ENCODE results near the gene ESPN. TPM values are rescaled to one million over a fixed set of nuclear protein-coding genes. Genes with fewer than 3 reads are reported as not detected.

Gene ESPN
- total and polyA plus RNA-seq, 12 donors, result 0.12 to 0.51 (median 0.25) TPM; not detected in 5

GRCh38 chr1:6384135-6384534 is 40.4 kb upstream of the ESPN start:
- H3K4me1 ChIP-seq, result peaks cover 0 to 17% (median 6%) of the 10 kb centered on the region in 9 donors
- intact Hi-C loops (cut with DNase I), result no loop called here

DNA sequence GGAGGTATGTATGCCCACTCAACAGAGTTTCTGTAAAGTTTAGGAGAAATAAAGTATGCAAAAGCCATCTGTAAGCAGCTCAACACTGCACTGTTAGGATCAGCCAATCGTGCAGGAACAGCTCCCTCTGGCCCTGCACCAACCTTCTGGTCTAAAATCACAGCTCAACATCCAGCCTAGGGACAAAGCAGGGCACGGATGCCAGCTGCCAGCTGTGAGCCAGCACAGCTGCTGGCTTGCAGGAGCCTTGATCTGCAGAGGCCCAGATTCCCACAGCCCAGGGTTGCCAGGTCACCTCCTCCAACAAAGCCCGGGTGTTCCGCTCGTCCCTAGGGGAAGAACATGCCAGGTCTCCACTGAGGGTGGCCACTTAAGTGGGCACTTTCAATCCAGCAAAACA is 39.6 kb upstream of the ESPN start:
- no peaks in the 10 kb centered on the region for H3K36me3 ChIP-seq
- DNase-seq, result peak in 1 of 2 donors; percentile 30
- 52 to 58% methylated on average over 4 to 5 of the region's 5 CpGs for WGBS, 2 donors
- H3K9me3 ChIP-seq, result peaks cover 0 to 9% (median 0%) of the 10 kb centered on the region in 11 donors
- H3K27me3 ChIP-seq, result no peaks in the 10 kb centered on the region
- ATAC-seq, result peak; percentile 31 to 83 (median 66)
- TF ChIP-seq, protein P1, sequence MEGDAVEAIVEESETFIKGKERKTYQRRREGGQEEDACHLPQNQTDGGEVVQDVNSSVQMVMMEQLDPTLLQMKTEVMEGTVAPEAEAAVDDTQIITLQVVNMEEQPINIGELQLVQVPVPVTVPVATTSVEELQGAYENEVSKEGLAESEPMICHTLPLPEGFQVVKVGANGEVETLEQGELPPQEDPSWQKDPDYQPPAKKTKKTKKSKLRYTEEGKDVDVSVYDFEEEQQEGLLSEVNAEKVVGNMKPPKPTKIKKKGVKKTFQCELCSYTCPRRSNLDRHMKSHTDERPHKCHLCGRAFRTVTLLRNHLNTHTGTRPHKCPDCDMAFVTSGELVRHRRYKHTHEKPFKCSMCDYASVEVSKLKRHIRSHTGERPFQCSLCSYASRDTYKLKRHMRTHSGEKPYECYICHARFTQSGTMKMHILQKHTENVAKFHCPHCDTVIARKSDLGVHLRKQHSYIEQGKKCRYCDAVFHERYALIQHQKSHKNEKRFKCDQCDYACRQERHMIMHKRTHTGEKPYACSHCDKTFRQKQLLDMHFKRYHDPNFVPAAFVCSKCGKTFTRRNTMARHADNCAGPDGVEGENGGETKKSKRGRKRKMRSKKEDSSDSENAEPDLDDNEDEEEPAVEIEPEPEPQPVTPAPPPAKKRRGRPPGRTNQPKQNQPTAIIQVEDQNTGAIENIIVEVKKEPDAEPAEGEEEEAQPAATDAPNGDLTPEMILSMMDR (IDR thresholded peaks at IDR 0.05), result no peak
- peak overlapping the region in 2 of 10 donors; percentile 18 to 37 for H3K27ac ChIP-seq
- peaks cover 0 to 17% (median 6%) of the 10 kb centered on the region in 9 donors for H3K4me1 ChIP-seq
- no peak overlapping the region for H3K4me3 ChIP-seq
- intact Hi-C loops (cut with DNase I), result no loop called here

More at GRCh38 chr1:6384135-6384534, 40.4 kb upstream of the ESPN start:
- Histone ChIP-seq H3K4me3 (no peak overlapping the region), H3K9me3 (peaks cover 0 to 11% (median 0%) of the 10 kb centered on the region in 11 donors), H3K36me3 (no peaks in the 10 kb centered on the region), H3K27ac (no peak overlapping the region), H3K27me3 (no peaks in the 10 kb centered on the region)
- 100% methylated on average over 1 of the region's 1 CpG for WGBS, 2 donors
- no peak for DNase-seq
- no peak for ATAC-seq
- TF ChIP-seq, protein P1 (IDR thresholded peaks at IDR 0.05), result no peak

DNA sequence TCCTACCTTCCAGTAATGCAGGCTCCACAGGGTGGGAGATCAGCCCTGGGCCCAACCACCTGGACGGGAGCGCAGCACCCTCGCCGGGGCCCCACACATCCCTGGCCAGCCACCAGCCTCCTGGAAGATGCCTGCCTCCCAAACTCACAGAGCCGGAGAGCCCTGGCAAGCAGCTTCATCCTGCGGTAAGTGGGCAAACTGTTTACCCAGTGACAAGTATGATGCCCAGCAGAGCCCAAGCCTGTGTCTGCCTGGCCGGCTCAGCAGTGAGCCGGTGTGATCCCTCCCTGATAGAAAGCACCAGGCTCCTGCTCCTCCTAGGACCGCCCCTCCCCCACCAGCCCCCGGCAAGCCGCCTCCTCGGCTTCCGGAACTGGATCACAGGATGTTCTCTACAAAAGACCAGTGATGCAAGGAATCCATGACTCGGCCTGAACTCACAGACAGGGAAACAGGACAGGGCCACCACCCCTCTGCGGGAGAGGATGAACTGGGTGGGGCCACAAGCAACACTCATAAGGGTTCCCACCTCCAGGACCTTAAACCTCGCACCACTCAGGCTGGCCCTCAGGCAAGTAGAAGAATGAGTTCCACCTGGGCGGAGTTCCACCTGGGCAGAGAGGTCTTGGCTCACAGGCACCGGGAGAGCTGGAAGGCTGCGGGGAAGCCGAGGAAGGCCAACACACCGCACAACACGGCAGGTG is 38.9 kb upstream of the ESPN start:
- peaks cover 0 to 5% (median 0%) of the 10 kb centered on the region in 11 donors for H3K9me3 ChIP-seq
- no peaks in the 10 kb centered on the region for H3K36me3 ChIP-seq
- ATAC-seq, result peak; percentile 34 to 92 (median 81)
- intact Hi-C loops (cut with DNase I), result no loop called here
- H3K4me3 ChIP-seq, result no peak overlapping the region
- TF ChIP-seq, protein P1 (IDR thresholded peaks at IDR 0.05), result no peak
- H3K27ac ChIP-seq, result peak overlapping the region in 4 of 10 donors; percentile 18 to 37 (median 26)
- peak in 1 of 2 donors; percentile 28 for DNase-seq
- no peaks in the 10 kb centered on the region for H3K27me3 ChIP-seq
- WGBS, 2 donors, result 61% methylated on average over 22 of the region's 22 CpGs
- peaks cover 0 to 17% (median 6%) of the 10 kb centered on the region in 9 donors for H3K4me1 ChIP-seq

- H3K4me3 ChIP-seq, result no peak overlapping the region
- DNase-seq (no peak), ATAC-seq (no peak)
- H3K36me3 ChIP-seq, result no peaks in the 10 kb centered on the region
- peaks cover 0 to 5% (median 0%) of the 10 kb centered on the region in 11 donors for H3K9me3 ChIP-seq
- H3K4me1 ChIP-seq, result peaks cover 0 to 17% (median 6%) of the 10 kb centered on the region in 9 donors
- TF ChIP-seq, protein P1 (IDR thresholded peaks at IDR 0.05), result no peak
- intact Hi-C loops (cut with DNase I), result no loop called here
- no peaks in the 10 kb centered on the region for H3K27me3 ChIP-seq
- peak overlapping the region in 1 of 10 donors; percentile 19 for H3K27ac ChIP-seq
- 83 to 85% methylated on average over 10 of the region's 10 CpGs for WGBS, 2 donors
Measured at GRCh38 chr1:6386371-6386949, 38.1 kb upstream of the ESPN start.
